Right atrium auricular region (tissue), 2 donors: ENCODE data around the gene MAP4K3. TPM values are rescaled to one million over a fixed set of nuclear protein-coding genes. Genes with fewer than 3 reads are reported as not detected.

ENCODE experiments used
- DNase-seq: peaks from one replicate; pipeline ENCODE4 v3.0.0-alpha.2; 2019; ENCODE audit warnings: low spot score
- H3K27ac ChIP-seq, 2 donors: fragments of 200-600 bp; sonication (generic); 1 replicate in 1 of 2; 2 replicates in 1 of 2; pipeline ENCODE4 v1.5.1; 2016 to 2019
- H3K27me3 ChIP-seq, 2 donors: fragments of 200-600 bp; sonication (generic); one replicate each; pipeline versions ENCODE4 v1.5.1 to v1.6.0; 2017 to 2019
- H3K36me3 ChIP-seq: fragments of 200-600 bp; sonication (generic); one replicate; pipeline ENCODE4 v1.5.1; 2016
- H3K4me1 ChIP-seq, 2 donors: fragments of 200-600 bp; sonication (generic); one replicate each; pipeline versions ENCODE4 v1.5.1 to v1.6.0; 2017 to 2019
- H3K4me3 ChIP-seq, 2 donors: fragments of 200-600 bp; sonication (generic); 1 replicate in 1 of 2; 2 replicates in 1 of 2; pipeline ENCODE4 v1.5.1; 2017 to 2019; ENCODE audit warnings: mild to moderate bottlenecking in 1 of 2, moderate library complexity in 1 of 2
- H3K9me3 ChIP-seq, 2 donors: fragments of 200-600 bp; sonication (generic); one replicate each; pipeline ENCODE4 v1.5.1; 2019
- total RNA-seq, 2 donors: library from RNA; depleted of rRNA; stranded (reverse); fragments of >200 nt; gene quantifications; one replicate each; pipeline ENCODE4 v1.1.0, GENCODE V29; 2016
- TF ChIP-seq, protein P1 (sequence below), 2 donors: fragments of 200-600 bp; sonication (generic); IDR thresholded peaks; one replicate each; pipeline ENCODE4 v1.5.1; 2019; ENCODE audit warnings: antibody characterized with exemption in 2 of 2

The MAP4K3 gene
- total RNA-seq, 2 donors from 2014 or later = 26.2 to 28.9 TPM

DNA sequence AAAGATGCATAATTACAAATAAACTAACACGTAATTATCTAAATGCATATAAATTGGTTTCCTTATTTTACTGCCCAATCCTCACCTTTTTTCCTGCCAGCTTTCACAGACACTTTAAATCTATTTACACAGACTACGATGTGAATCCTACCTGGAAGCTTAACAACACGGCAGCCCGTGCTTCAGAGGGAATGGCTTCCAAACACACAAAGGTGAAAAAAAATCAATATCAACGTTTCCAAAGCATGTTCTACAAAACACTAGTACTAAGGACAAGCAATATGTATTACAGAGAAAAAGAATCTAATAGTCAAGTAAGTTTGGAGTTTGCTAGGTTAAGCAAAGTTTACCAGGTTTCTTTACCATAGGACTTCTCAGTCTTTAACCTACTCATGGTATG, 4.4 kb downstream of the MAP4K3 start:
- Histone ChIP-seq H3K27ac (no peak overlapping the region), H3K9me3 (no peaks in the 10 kb centered on the region), H3K4me3 (no peak overlapping the region), H3K4me1 (peaks cover 0 to 55% of the 10 kb centered on the region in 2 donors), H3K27me3 (no peaks in the 10 kb centered on the region), H3K36me3 (no peaks in the 10 kb centered on the region)
- DNase-seq = no peak
- TF ChIP-seq, protein P1, sequence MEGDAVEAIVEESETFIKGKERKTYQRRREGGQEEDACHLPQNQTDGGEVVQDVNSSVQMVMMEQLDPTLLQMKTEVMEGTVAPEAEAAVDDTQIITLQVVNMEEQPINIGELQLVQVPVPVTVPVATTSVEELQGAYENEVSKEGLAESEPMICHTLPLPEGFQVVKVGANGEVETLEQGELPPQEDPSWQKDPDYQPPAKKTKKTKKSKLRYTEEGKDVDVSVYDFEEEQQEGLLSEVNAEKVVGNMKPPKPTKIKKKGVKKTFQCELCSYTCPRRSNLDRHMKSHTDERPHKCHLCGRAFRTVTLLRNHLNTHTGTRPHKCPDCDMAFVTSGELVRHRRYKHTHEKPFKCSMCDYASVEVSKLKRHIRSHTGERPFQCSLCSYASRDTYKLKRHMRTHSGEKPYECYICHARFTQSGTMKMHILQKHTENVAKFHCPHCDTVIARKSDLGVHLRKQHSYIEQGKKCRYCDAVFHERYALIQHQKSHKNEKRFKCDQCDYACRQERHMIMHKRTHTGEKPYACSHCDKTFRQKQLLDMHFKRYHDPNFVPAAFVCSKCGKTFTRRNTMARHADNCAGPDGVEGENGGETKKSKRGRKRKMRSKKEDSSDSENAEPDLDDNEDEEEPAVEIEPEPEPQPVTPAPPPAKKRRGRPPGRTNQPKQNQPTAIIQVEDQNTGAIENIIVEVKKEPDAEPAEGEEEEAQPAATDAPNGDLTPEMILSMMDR (IDR thresholded peaks at IDR 0.05) = no peak

DNA sequence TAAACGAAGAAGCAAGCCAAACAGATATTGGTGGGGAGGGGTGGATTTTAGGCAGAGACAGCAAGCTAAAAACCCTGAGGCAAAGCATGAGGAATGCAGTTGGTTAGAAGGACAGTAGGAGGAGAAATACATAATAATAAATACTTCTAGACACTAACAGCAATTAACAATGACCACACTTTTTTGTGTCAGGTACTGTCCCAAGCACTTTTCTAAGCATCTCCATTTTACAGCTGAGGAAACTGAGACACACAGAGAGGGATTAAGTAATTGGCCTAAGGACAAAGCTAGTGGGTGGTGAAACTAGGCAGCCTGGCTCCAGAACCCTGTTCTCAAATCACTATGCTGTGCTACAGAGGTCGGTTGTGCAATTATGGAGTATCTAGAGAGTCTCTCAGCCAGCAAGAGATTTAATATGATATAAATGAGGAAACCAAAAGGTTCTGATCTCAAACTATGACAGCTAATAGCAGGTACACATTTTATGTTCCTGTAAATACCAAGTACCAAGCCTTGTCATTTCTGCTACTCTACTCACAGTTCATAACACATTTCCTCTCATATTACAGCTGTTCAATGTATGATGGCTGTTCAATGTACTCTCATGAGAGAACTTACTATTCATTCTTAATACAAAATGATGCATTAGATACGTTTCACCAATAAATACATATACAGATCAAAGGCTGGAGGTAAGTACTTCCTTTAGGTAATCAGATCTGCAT, 5.3 kb downstream of the MAP4K3 start:
- H3K4me3 ChIP-seq = no peak overlapping the region
- no peak for DNase-seq
- no peaks in the 10 kb centered on the region for H3K9me3 ChIP-seq
- H3K4me1 ChIP-seq = peaks cover 0 to 55% of the 10 kb centered on the region in 2 donors
- peak overlapping the region in 1 of 2 donors; percentile 22 for H3K27ac ChIP-seq
- H3K36me3 ChIP-seq = no peaks in the 10 kb centered on the region
- TF ChIP-seq, protein P1 (IDR thresholded peaks at IDR 0.05) = no peak
- H3K27me3 ChIP-seq = no peaks in the 10 kb centered on the region

DNA sequence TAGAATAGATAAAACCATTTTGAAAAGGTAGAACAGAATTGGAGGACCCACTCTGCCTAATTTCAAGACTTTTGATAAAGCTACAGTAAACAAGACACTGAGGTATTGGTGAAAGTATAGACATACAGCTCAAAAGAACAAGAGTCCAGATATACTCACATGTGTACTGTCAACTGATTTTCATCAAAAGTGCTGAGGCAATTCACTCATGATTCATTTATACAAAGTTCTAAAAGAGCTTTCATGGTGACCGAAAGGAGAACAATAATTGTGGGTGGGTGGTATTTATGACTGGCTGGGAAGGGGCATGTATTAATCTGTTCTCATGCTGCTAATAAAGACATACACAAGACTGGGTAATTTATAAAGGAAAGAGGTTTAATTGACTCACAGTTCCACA, 7.3 kb downstream of the MAP4K3 start:
- Histone ChIP-seq H3K27ac (no peak overlapping the region), H3K27me3 (no peaks in the 10 kb centered on the region), H3K4me1 (peaks cover 0 to 49% of the 10 kb centered on the region in 2 donors), H3K4me3 (no peak overlapping the region), H3K36me3 (no peaks in the 10 kb centered on the region), H3K9me3 (no peaks in the 10 kb centered on the region)
- TF ChIP-seq, protein P1 (IDR thresholded peaks at IDR 0.05) = no peak
- DNase-seq = no peak

DNA sequence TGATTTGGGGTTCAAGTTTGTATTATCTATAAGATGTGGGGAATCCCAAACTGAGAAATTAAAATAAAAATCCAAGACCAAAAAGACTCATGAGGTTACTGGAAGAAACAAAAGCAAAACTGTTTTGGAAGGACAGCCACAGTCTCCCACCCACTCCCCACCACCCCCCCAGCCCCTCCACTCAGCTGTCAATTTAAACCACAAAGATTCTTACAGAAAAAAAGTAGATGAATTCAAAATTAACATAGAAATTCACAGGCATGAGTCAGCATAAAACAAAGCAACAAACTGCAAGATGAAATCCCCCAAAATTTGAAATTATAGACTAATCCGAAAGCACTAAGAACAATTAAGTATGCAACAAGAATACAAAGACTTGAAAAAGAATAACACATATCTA, 12.1 kb downstream of the MAP4K3 start:
- no peaks in the 10 kb centered on the region for H3K36me3 ChIP-seq
- H3K4me1 ChIP-seq = peaks cover 0 to 3% of the 10 kb centered on the region in 2 donors
- H3K9me3 ChIP-seq = no peaks in the 10 kb centered on the region
- H3K27me3 ChIP-seq = no peaks in the 10 kb centered on the region
- no peak overlapping the region for H3K27ac ChIP-seq
- H3K4me3 ChIP-seq = no peak overlapping the region
- TF ChIP-seq, protein P1 (IDR thresholded peaks at IDR 0.05) = no peak
- DNase-seq = no peak

DNA sequence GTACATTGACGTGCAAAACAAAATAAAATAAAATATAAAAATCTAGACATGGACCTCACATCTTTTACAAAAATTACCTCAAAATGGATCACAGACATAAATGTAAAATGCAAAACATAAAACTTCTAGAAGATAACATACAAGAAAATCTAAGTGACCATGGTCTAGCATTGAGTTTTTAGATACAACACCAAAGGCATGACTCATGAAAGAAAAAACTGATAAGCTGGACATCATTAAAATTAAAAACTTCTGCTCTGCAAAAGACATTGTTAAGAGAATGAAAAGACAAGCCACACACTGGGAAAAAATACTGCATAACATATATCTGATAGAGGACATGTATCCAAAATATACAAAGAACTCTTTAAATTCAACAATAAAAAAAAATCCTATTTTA, 14.4 kb downstream of the MAP4K3 start:
- H3K4me1 ChIP-seq = peaks cover 6 to 22% of the 10 kb centered on the region in 2 donors
- DNase-seq = no peak
- H3K36me3 ChIP-seq = no peaks in the 10 kb centered on the region
- no peak overlapping the region for H3K27ac ChIP-seq
- no peak overlapping the region for H3K4me3 ChIP-seq
- H3K9me3 ChIP-seq = no peaks in the 10 kb centered on the region
- no peaks in the 10 kb centered on the region for H3K27me3 ChIP-seq
- TF ChIP-seq, protein P1 (IDR thresholded peaks at IDR 0.05) = no peak

DNA sequence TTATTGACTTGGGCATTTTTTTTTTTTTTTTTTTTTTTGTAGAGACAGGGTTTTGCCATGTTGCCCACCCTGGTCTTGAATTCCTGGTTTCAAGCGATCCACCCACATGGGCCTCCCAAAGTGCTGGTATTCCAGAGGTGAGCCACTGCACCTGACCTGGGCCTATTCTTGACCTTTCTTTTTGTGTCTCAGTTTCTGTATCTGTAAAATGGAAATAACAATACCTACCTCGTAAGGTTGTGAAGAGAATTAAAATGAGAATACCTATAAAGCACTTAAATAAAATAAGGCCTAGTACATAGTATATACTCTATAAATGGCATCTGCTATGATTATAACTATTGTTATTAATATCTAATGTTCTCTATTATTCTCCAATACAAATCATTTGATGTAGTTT, 15.7 kb downstream of the MAP4K3 start:
- Histone ChIP-seq H3K4me1 (peaks cover 6 to 31% of the 10 kb centered on the region in 2 donors), H3K27me3 (no peaks in the 10 kb centered on the region), H3K4me3 (no peak overlapping the region), H3K9me3 (no peaks in the 10 kb centered on the region), H3K27ac (no peak overlapping the region), H3K36me3 (no peaks in the 10 kb centered on the region)
- TF ChIP-seq, protein P1 (IDR thresholded peaks at IDR 0.05) = no peak
- no peak for DNase-seq
